ENCODE results near the gene BNC2.
"Not testable (repeated sequence)": the region's sequence is repeated elsewhere in the genome, so short reads cannot be mapped to it uniquely, and the experiment has no call there.

Gene BNC2

DNA sequence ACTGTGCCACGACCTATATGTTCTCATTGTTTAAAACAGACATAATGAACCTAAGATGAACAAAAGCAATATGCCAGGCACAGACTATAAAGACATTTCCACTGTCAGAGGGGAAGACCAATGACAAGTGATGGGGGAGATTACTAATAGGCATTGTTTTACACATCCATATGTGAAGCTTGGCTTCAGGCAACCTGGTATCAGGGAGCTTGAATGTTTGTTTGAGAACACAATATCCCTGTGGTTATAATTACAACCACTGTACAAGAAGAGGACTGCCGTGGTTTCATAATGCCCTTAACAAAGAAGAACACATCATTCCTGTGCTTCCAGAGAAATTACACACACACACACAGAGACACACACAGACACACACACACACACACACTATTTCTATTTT lies 385.7 kb downstream of the BNC2 start:
- Histone ChIP-seq H3K27ac (ENCODE audit: low read depth, low read length, severe bottlenecking) (no peak overlapping the region), H3K36me3 (ENCODE audit: control insufficient read depth, insufficient read depth, low read length) (no peaks in the 10 kb centered on the region), H3K4me1 (ENCODE audit: control insufficient read depth, insufficient read depth, low read length, poor library complexity, severe bottlenecking) (no peaks in the 10 kb centered on the region), H3K4me3 (ENCODE audit: extremely low read depth, insufficient read depth, low read length, poor library complexity, severe bottlenecking) (no peak overlapping the region), H3K9me3 (ENCODE audit: control insufficient read depth, low read length) (no peaks in the 10 kb centered on the region)
- WGBS, 2 experiments (ENCODE audit: insufficient coverage in 2 of 2): 80% methylated on average over 1 of the region's 2 CpGs; no CpG with 5 or more reads in 1 of the 2 experiments

DNA sequence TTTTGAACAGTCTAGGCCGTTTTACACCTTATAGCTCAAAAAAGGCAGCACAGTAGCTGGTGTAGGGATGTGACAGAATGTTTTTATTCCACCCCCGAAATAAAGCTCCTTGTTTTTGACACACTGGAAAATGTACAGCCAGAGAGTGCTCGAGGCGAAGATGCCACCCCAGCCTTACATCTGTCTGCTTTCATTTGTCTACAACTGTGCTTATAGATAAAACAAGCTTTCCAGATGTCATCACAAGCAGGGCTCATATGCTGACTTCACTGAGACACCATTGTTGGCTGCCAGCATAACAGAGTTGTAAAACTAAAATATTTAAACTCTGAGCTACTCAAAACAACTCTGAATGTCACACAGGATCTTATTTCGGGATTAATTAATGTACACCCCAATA lies 386.3 kb downstream of the BNC2 start:
- Histone ChIP-seq H3K4me3 (ENCODE audit: extremely low read depth, insufficient read depth, low read length, poor library complexity, severe bottlenecking) (no peak overlapping the region), H3K36me3 (ENCODE audit: control insufficient read depth, insufficient read depth, low read length) (no peaks in the 10 kb centered on the region), H3K27ac (ENCODE audit: low read depth, low read length, severe bottlenecking) (no peak overlapping the region), H3K9me3 (ENCODE audit: control insufficient read depth, low read length) (no peaks in the 10 kb centered on the region), H3K4me1 (ENCODE audit: control insufficient read depth, insufficient read depth, low read length, poor library complexity, severe bottlenecking) (no peaks in the 10 kb centered on the region)
- 84 to 88% methylated on average over 1 to 5 of the region's 5 CpGs for WGBS, 2 experiments (ENCODE audit: insufficient coverage in 2 of 2)

DNA sequence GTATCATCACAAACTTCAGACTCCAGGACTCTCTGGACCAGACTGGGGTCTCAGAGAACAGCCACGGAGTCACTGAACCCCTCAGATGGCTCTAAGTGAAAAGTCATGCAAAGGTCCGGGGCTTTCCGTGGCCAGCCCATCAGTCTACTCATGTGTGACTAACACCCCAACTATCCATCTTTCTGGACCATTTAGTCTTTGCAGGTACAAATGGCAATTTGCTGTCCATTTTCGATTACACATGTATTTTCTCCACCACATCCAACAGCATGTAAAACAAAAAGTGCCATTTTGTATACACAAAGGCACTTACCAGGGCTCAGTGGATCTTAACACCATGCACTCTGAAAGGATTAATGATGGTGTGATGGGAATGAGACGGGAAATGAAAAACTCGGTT lies 387.7 kb downstream of the BNC2 start:
- H3K9me3 ChIP-seq (ENCODE audit: control insufficient read depth, low read length): no peaks in the 10 kb centered on the region
- H3K4me3 ChIP-seq (ENCODE audit: extremely low read depth, insufficient read depth, low read length, poor library complexity, severe bottlenecking): no peak overlapping the region
- 92% methylated on average over 4 of the region's 6 CpGs; no CpG with 5 or more reads in 1 of the 2 experiments for WGBS, 2 experiments (ENCODE audit: insufficient coverage in 2 of 2)
- H3K27ac ChIP-seq (ENCODE audit: low read depth, low read length, severe bottlenecking): no peak overlapping the region
- H3K4me1 ChIP-seq (ENCODE audit: control insufficient read depth, insufficient read depth, low read length, poor library complexity, severe bottlenecking): no peaks in the 10 kb centered on the region
- H3K36me3 ChIP-seq (ENCODE audit: control insufficient read depth, insufficient read depth, low read length): no peaks in the 10 kb centered on the region

DNA sequence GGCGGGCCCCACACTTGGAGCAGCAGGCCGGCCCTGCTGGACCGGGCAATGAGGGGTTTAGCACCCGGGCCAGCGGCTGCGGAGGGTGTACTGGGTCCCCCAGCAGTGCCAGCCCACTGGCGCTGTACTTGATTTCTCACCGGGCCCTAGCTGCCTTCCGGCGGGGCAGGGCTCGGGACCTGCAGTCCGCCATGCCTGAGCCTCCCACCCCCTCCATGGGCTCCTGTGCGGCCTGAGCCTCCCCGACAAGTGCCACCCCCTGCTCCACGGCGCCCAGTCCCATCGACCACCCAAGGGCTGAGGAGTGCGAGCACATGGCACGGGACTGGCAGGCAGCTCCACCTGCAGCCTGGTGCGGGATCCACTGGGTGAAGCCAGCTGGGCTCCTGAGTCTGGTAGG lies 389.9 kb downstream of the BNC2 start:
- not testable (repeated sequence) for H3K4me1 ChIP-seq (ENCODE audit: control insufficient read depth, insufficient read depth, low read length, poor library complexity, severe bottlenecking); H3K9me3 ChIP-seq (ENCODE audit: control insufficient read depth, low read length); H3K4me3 ChIP-seq (ENCODE audit: extremely low read depth, insufficient read depth, low read length, poor library complexity, severe bottlenecking); H3K27ac ChIP-seq (ENCODE audit: low read depth, low read length, severe bottlenecking); H3K36me3 ChIP-seq (ENCODE audit: control insufficient read depth, insufficient read depth, low read length)
- 84 to 91% methylated on average over 6 to 20 of the region's 20 CpGs for WGBS, 2 experiments (ENCODE audit: insufficient coverage in 2 of 2)

DNA sequence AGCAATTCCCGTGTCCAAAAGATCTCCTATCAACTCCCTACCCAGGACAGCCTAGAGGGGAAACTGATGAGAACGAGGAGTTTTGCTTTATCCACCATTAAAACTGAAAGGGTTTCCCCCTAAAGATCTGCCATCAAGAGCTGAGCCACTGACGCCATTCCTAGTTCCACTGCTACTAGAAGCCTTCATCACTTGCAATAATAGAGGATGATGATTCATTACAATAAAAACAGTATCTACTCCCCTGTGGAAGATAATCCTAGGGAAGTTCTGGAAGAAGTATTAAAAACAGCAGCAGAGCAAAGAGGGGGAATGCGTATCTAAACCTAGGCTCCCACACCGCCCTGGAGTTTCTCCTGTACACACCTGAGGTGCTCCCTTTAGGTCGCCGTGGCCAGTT lies 394.5 kb downstream of the BNC2 start:
- Histone ChIP-seq H3K27ac (ENCODE audit: low read depth, low read length, severe bottlenecking) (no peak overlapping the region), H3K4me3 (ENCODE audit: extremely low read depth, insufficient read depth, low read length, poor library complexity, severe bottlenecking) (no peak overlapping the region)
- 90 to 96% methylated on average over 4 to 5 of the region's 7 CpGs for WGBS, 2 experiments (ENCODE audit: insufficient coverage in 2 of 2)

DNA sequence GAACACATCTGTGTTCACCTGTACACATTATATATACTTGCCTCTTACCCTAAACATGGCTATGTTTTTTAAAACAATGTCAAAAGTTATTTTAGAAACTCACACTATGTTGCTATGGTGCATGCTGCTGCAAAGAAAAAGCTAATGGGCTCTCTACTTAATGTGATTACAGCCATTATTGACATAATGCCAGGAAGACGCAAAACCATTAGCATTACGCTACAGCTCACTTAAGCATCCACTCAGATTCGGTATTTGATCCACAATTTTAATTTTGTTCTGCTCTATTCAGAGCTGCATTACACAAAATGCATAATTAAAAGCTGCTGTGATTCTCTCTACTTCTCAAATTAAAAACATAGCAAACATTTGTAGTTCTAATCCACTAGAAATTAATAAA lies 395.2 kb downstream of the BNC2 start:
- 92 to 94% methylated on average over 3 of the region's 3 CpGs for WGBS, 2 experiments (ENCODE audit: insufficient coverage in 2 of 2)
- H3K27ac ChIP-seq (ENCODE audit: low read depth, low read length, severe bottlenecking): no peak overlapping the region
- H3K36me3 ChIP-seq (ENCODE audit: control insufficient read depth, insufficient read depth, low read length): no peaks in the 10 kb centered on the region
- peaks cover 6% of the 10 kb centered on the region for H3K9me3 ChIP-seq (ENCODE audit: control insufficient read depth, low read length)
- no peak overlapping the region for H3K4me3 ChIP-seq (ENCODE audit: extremely low read depth, insufficient read depth, low read length, poor library complexity, severe bottlenecking)
- no peaks in the 10 kb centered on the region for H3K4me1 ChIP-seq (ENCODE audit: control insufficient read depth, insufficient read depth, low read length, poor library complexity, severe bottlenecking)

More for the DNA sequence above, 394.5 kb downstream of the BNC2 start:
- H3K36me3 ChIP-seq (ENCODE audit: control insufficient read depth, insufficient read depth, low read length): no peaks in the 10 kb centered on the region
- H3K4me1 ChIP-seq (ENCODE audit: control insufficient read depth, insufficient read depth, low read length, poor library complexity, severe bottlenecking): no peaks in the 10 kb centered on the region
- no peaks in the 10 kb centered on the region for H3K9me3 ChIP-seq (ENCODE audit: control insufficient read depth, low read length)

DNA sequence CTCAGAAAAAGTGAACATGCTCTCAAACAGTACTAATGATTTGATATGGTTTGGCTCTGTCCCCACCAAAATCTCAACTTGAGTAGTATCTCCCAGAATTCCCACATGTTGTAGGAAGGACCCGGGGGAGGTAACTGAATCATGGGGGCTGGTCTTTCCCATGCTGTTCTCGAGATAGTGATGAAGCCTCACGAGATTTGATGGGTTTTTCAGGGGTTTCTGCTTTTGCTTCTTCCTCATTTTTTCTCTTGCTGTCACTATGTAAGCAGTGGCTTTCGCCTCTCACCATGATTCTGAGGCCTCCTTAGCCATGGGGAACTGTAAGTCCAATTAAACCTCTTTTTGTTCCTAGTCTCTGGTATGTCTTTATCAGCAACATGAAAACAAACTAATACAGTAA lies 401.3 kb downstream of the BNC2 start:
- Histone ChIP-seq H3K4me3 (ENCODE audit: extremely low read depth, insufficient read depth, low read length, poor library complexity, severe bottlenecking) (no peak overlapping the region), H3K36me3 (ENCODE audit: control insufficient read depth, insufficient read depth, low read length) (no peaks in the 10 kb centered on the region), H3K27ac (ENCODE audit: low read depth, low read length, severe bottlenecking) (no peak overlapping the region), H3K4me1 (ENCODE audit: control insufficient read depth, insufficient read depth, low read length, poor library complexity, severe bottlenecking) (no peaks in the 10 kb centered on the region), H3K9me3 (ENCODE audit: control insufficient read depth, low read length) (peaks cover 6% of the 10 kb centered on the region)
- 85 to 94% methylated on average over 3 of the region's 4 CpGs for WGBS, 2 experiments (ENCODE audit: insufficient coverage in 2 of 2)

DNA sequence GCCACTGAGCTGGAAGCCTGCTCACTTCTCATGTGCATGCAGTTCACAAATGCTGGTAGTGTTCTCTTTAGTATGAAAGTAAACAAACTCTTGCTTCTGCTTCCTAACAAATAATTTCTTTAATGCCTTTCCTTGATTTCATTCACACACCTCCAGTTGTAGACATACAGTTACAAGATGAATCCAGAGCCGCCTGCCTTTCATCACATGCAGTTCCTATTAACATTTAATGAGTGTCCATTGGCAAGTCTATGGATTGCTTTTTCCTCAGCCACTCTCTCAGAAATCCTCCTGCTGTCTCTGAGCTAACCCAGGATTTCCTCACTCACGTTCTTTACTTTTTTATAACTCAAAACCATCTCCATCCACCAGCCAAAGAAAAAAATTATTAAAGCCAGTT lies 408.6 kb downstream of the BNC2 start:
- H3K36me3 ChIP-seq (ENCODE audit: control insufficient read depth, insufficient read depth, low read length): no peaks in the 10 kb centered on the region
- H3K4me3 ChIP-seq (ENCODE audit: extremely low read depth, insufficient read depth, low read length, poor library complexity, severe bottlenecking): no peak overlapping the region
- peaks cover 4% of the 10 kb centered on the region for H3K4me1 ChIP-seq (ENCODE audit: control insufficient read depth, insufficient read depth, low read length, poor library complexity, severe bottlenecking)
- no peaks in the 10 kb centered on the region for H3K9me3 ChIP-seq (ENCODE audit: control insufficient read depth, low read length)
- H3K27ac ChIP-seq (ENCODE audit: low read depth, low read length, severe bottlenecking): peak overlapping the region; percentile 29
- WGBS, 2 experiments (ENCODE audit: insufficient coverage in 2 of 2): no CpG with 5 or more reads among the region's 2 CpGs

DNA sequence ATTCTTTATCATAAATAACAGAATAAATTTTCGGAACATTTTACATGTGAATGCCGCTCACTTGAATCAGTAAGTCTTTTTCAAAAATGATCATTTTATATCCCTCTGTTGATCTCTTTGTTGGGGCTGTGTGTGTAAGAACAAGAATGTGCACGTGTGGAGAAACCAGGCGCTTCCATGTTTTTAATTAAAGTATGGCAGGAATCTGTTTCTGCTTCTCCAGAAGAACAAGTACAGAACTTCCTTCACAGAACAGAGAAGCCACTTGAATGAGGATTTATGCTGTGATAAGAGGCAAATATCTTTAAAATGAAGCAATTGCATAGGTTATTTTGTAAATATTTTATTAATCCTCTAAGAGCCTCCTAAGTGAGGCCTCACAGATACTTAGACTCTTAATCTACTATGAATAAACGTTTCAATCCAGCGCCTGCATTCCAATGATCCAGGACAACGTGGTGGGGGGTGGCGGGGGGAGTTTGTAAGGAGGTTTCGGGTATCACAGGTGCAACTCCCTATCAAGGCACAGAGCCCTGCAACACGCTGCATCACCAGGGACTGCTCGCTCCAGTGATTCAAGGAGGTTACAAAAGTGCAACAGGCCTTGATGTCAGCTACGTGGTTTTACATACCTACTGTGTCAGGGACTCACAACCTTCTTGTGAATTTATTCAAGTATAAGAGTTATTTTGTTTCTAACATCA lies 409.2 kb downstream of the BNC2 start:
- Histone ChIP-seq H3K27ac (ENCODE audit: low read depth, low read length, severe bottlenecking) (peak overlapping the region; percentile 29), H3K36me3 (ENCODE audit: control insufficient read depth, insufficient read depth, low read length) (no peaks in the 10 kb centered on the region), H3K9me3 (ENCODE audit: control insufficient read depth, low read length) (no peaks in the 10 kb centered on the region)

DNA sequence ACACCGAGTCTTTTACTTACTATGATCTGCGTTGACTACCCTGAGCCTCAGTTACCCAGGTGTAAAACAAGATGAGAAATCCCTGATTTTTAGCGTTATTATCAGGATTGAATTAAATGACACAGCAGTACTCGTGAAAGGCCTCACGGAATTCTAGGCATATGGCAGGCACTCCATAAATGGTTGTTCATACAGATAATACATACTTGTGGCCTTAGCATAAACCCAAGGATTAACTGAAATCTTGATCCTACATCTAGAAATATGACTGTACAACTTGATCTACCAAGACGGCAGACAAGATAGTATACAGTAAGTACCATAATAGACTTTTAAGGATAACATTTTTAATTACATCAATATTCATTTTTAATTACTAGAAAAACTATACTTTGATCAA lies 409.8 kb downstream of the BNC2 start:
- H3K27ac ChIP-seq (ENCODE audit: low read depth, low read length, severe bottlenecking): no peak overlapping the region
- no peaks in the 10 kb centered on the region for H3K36me3 ChIP-seq (ENCODE audit: control insufficient read depth, insufficient read depth, low read length)
- 100% methylated on average over 4 to 5 of the region's 6 CpGs for WGBS, 2 experiments (ENCODE audit: insufficient coverage in 2 of 2)
- no peak overlapping the region for H3K4me3 ChIP-seq (ENCODE audit: extremely low read depth, insufficient read depth, low read length, poor library complexity, severe bottlenecking)
- no peaks in the 10 kb centered on the region for H3K9me3 ChIP-seq (ENCODE audit: control insufficient read depth, low read length)
- H3K4me1 ChIP-seq (ENCODE audit: control insufficient read depth, insufficient read depth, low read length, poor library complexity, severe bottlenecking): peaks cover 8% of the 10 kb centered on the region

More for the DNA sequence above, 409.2 kb downstream of the BNC2 start:
- 64 to 72% methylated on average over 5 of the region's 12 CpGs for WGBS, 2 experiments (ENCODE audit: insufficient coverage in 2 of 2)
- H3K4me3 ChIP-seq (ENCODE audit: extremely low read depth, insufficient read depth, low read length, poor library complexity, severe bottlenecking): no peak overlapping the region
- H3K4me1 ChIP-seq (ENCODE audit: control insufficient read depth, insufficient read depth, low read length, poor library complexity, severe bottlenecking): peaks cover 4% of the 10 kb centered on the region

DNA sequence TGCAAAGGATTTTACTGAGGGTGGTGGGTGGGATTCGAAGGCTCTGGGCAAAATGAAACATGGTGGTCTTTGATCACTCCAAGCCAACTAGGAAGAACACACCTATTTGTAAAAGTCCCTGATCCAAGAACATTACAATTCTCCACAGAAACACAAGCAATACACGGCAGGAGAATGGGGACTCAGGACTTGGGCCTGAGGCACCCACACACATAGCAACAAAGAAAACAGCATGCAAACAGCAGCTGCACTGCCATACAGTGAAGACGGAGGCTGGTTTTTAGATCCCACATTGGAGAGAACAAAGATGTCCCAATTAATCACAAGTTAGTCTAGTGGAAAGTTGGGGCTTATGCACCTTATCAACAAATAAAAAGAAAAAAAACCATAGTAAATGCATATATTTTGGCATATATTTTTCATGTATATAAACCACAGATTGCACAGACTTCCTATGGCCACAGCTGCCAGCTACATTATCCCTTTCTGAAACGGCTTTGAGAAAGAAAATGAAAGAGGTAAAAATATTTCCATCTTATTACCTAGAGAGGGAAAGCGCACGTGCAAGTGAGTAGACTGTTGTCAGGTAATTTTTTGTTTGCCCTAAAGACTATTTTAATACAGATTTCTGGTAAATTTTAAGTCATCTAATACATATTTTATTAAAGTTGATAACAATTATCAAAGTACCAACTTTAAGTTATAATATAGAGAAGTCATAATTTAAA lies 410.9 kb downstream of the BNC2 start:
- Histone ChIP-seq H3K4me1 (ENCODE audit: control insufficient read depth, insufficient read depth, low read length, poor library complexity, severe bottlenecking) (peaks cover 8% of the 10 kb centered on the region), H3K4me3 (ENCODE audit: extremely low read depth, insufficient read depth, low read length, poor library complexity, severe bottlenecking) (no peak overlapping the region), H3K9me3 (ENCODE audit: control insufficient read depth, low read length) (no peaks in the 10 kb centered on the region), H3K27ac (ENCODE audit: low read depth, low read length, severe bottlenecking) (no peak overlapping the region), H3K36me3 (ENCODE audit: control insufficient read depth, insufficient read depth, low read length) (no peaks in the 10 kb centered on the region)
- WGBS, 2 experiments (ENCODE audit: insufficient coverage in 2 of 2): 80% methylated on average over 1 of the region's 6 CpGs; no CpG with 5 or more reads in 1 of the 2 experiments

Data from mesodermal cell (in vitro differentiated cells).